HepG2 (cell line): ENCODE results near the gene SLC25A38. TPM values are rescaled to one million over a fixed set of nuclear protein-coding genes. Genes with fewer than 3 reads are reported as not detected.
A peak's percentile ranks its signal among the peaks of the same experiment; 100 is the strongest.
"Not testable (repeated sequence)": the region's sequence is repeated elsewhere in the genome, so short reads cannot be mapped to it uniquely, and the experiment has no call there.

Source experiments
- ATAC-seq: fragments of 200-7000 bp; cut with Tn5 transposase; 3 replicates; pipeline ENCODE4 v1.9.1; 2020; ENCODE audit warnings: mild to moderate bottlenecking, moderate library complexity
- BruUV-seq: library from RNA; stranded (reverse); fragments of 400-500 nt; replicated peaks from 2 replicates; lab custom pipeline; 2021; lab: Mats Ljungman, UMichigan
- CTCF ChIA-PET: fragments of 300-600 bp; formaldehyde crosslinking; extraction: SDS; loops from one replicate; lab custom pipeline; 2021; ENCODE audit warnings: low total read pairs, inconsistent platforms, low intra/inter-chr PET ratio; lab: Yijun Ruan, JAX
- POLR2A ChIA-PET: fragments of 350-600 bp; sonication (Branson Sonifier 250); formaldehyde crosslinking; loops from one replicate; lab custom pipeline; 2020; ENCODE audit warnings: antibody characterized with exemption, inconsistent platforms; lab: Yijun Ruan, JAX
- DNase-seq: peaks from one replicate; pipeline ENCODE4 v3.0.0-alpha.2; 2015; ENCODE audit warnings: low spot score
- FAIRE-seq: peaks from 3 replicates; lab custom pipeline; 2011; peaks lifted over from hg19 to GRCh38; lab: Jason Lieb, UNC
- H2AFZ ChIP-seq: one replicate; pipeline ENCODE4 v1.6.1; 2011; ENCODE audit warnings: low read length, inconsistent platforms
- H3K27ac ChIP-seq: fragments of 300-600 bp; 3 replicates; pipeline ENCODE4 v1.8.0; 2011; ENCODE audit warnings: mixed run types, mild to moderate bottlenecking, mixed read lengths, low read length, inconsistent platforms; ENCODE audit not compliant: insufficient read depth; ENCODE audit errors: extremely low read length
- H3K27me3 ChIP-seq, 2 experiments: fragments of 200-600 bp in 1 of 2; 2 replicates in 1 of 2; 3 replicates in 1 of 2; pipeline versions ENCODE4 v1.6.0 to v1.8.0; 2011; ENCODE audit warnings: low read length in 2 of 2, mild to moderate bottlenecking in 2 of 2, moderate library complexity in 2 of 2, inconsistent platforms in 1 of 2; ENCODE audit not compliant: insufficient read depth in 2 of 2, control insufficient read depth in 1 of 2
- H3K36me3 ChIP-seq, 2 experiments: fragments of 200-600 bp in 1 of 2; replicated peaks in 1 of 2; 2 replicates in 1 of 2; 3 replicates in 1 of 2; pipeline versions ENCODE4 v1.5.1 to v1.8.0; 2011; ENCODE audit warnings: low read length in 2 of 2, inconsistent platforms in 1 of 2; ENCODE audit not compliant: insufficient read depth in 2 of 2, control insufficient read depth in 1 of 2
- H3K4me1 ChIP-seq: 2 replicates; pipeline ENCODE4 v1.5.1; 2012; ENCODE audit warnings: low read length, inconsistent platforms; ENCODE audit not compliant: insufficient read depth
- H3K4me2 ChIP-seq: 2 replicates; pipeline ENCODE4 v1.6.0; 2011; ENCODE audit warnings: low read depth, low read length, inconsistent platforms
- H3K4me3 ChIP-seq, 3 experiments: fragments of 200-600 bp in 1 of 3; sonication (generic), shearing (Covaris generic) in 1 of 3; replicated peaks in 1 of 3; 2 replicates each; pipeline ENCODE4 v1.5.1; 2011 to 2016; ENCODE audit warnings: low read length in 3 of 3, inconsistent platforms in 2 of 3, low read depth in 2 of 3, mild to moderate bottlenecking in 2 of 3, control low read depth in 1 of 3, mixed read lengths in 1 of 3; ENCODE audit not compliant: insufficient read depth in 1 of 3
- H3K79me2 ChIP-seq: one replicate; pipeline ENCODE4 v1.6.1; 2011; ENCODE audit warnings: low read length, inconsistent platforms; ENCODE audit not compliant: insufficient read depth
- H3K9ac ChIP-seq: 2 replicates; pipeline ENCODE4 v1.6.0; 2011; ENCODE audit warnings: mild to moderate bottlenecking, low read depth, low read length, inconsistent platforms; ENCODE audit not compliant: insufficient read depth
- H3K9me3 ChIP-seq: 2 replicates; pipeline ENCODE4 v1.5.1; 2012; ENCODE audit warnings: mild to moderate bottlenecking, low read length
- H4K20me1 ChIP-seq: 2 replicates; pipeline ENCODE4 v1.6.0; 2011; ENCODE audit warnings: inconsistent platforms, mild to moderate bottlenecking, low read length, moderate library complexity; ENCODE audit not compliant: insufficient read depth
- AFF4 ChIP-seq: sonication (generic); formaldehyde crosslinking; IDR thresholded peaks from 2 replicates; pipeline ENCODE4 v1.4.0; 2020; ENCODE audit warnings: missing genetic modification reagents
- CEBPB ChIP-seq: IDR thresholded peaks from 2 replicates; pipeline ENCODE4 v1.6.1; 2011; ENCODE audit warnings: low read depth, low read length, improper control_type of control experiment, borderline replicate concordance
- GPN1 ChIP-seq: sonication (generic); formaldehyde crosslinking; IDR thresholded peaks from 2 replicates; pipeline ENCODE4 v1.5.1; 2020; ENCODE audit warnings: missing genetic modification reagents, borderline replicate concordance
- POLR2A ChIP-seq, 2 experiments: IDR thresholded peaks; 2 replicates each; pipeline ENCODE4 v1.6.1; 2011; ENCODE audit warnings: low read depth in 2 of 2, low read length in 2 of 2, mild to moderate bottlenecking in 1 of 2, moderate library complexity in 1 of 2; ENCODE audit not compliant: insufficient read depth in 1 of 2
- ZFP90 ChIP-seq: sonication (generic); formaldehyde crosslinking; IDR thresholded peaks from 2 replicates; pipeline ENCODE4 v1.8.0; 2022; ENCODE audit warnings: missing genetic modification reagents, mild to moderate bottlenecking, inconsistent platforms, borderline replicate concordance
- WGBS: methylation state at CpG from one replicate; pipeline ENCODE4 v1.1.6; 2017; ENCODE audit warnings: low lambda C conversion rate; 5-methylcytosine and 5-hydroxymethylcytosine counted together
- in situ Hi-C: cut with HindIII; loops from 2 replicates; pipeline ENCODE4 v1.10.0; 2017; ENCODE audit warnings: low pct_unique_long_range_greater_than_20kb; ENCODE audit not compliant: extremely low pct_ligation_motif_present
- intact Hi-C: fragments of 100-400 bp; cut with micrococcal nuclease; formaldehyde crosslinking; loops from one replicate; pipeline ENCODE4 v1.10.0; 2022; ENCODE audit not compliant: unreplicated experiment
- polyA plus RNA-seq, 8 experiments: library from polyadenylated mRNA; depleted of rRNA in 3 of 8; stranded (reverse) in 7 of 8; unstranded in 1 of 8; fragments of >200 nt; fragmentation: Illumina TruSeq in 4 of 8; extraction: Trizol in 4 of 8; gene quantifications; 2 replicates each; pipeline versions ENCODE4 v1.2.1 to v1.2.3, GENCODE V29; 2011 to 2016; ENCODE audit warnings: low read depth in 4 of 8, missing spikeins in 1 of 8, mixed read lengths in 1 of 8; ENCODE audit not compliant: insufficient read depth in 1 of 8
- total RNA-seq, 5 experiments: library from RNA; depleted of rRNA; stranded (reverse); fragments of >200 nt; fragmentation: Illumina TruSeq; extraction: Trizol; gene quantifications; 2 replicates each; pipeline ENCODE4 v1.2.3, GENCODE V29; 2016; ENCODE audit warnings: low read depth in 1 of 5

The SLC25A38 gene
- total and polyA plus RNA-seq, 2 of the 13 experiments (the other 11 are each of a cell fraction or from before 2014, with no cell fraction given): 32.5 to 35.4 TPM

- TF ChIP-seq AFF4 (CRISPR knock-in tag) (no peak), GPN1 (CRISPR knock-in tag) (no peak), ZFP90 (CRISPR knock-in tag) (no peak)
These were observed 32.8 kb downstream of the SLC25A38 start (continued) for GRCh38 chr3:39415983-39416382.

GRCh38 chr3:39416998-39417397, 33.8 kb downstream of the SLC25A38 start:
- TF ChIP-seq POLR2A (IDR thresholded peaks at IDR 0.05; ENCODE audit: insufficient read depth in 1 of 2, low read depth in 2 of 2, low read length in 2 of 2) (0 out of 4 replicates have a peak, but pooled peaks of 1 of the 2 experiments have one; percentile 24), CEBPB (peak; percentile 58)
- DNase-seq, H3K4me3 ChIP-seq, H3K4me2 ChIP-seq, H3K4me1 ChIP-seq, H3K79me2 ChIP-seq, BruUV-seq, H2AFZ ChIP-seq, in situ Hi-C loops, H3K27me3 ChIP-seq, H3K9ac ChIP-seq, H3K27ac ChIP-seq, FAIRE-seq, H3K9me3 ChIP-seq, H4K20me1 ChIP-seq, CTCF ChIA-PET: not testable (repeated sequence)
- intact Hi-C loops: loop anchor here (2.0 kb wide), 1 partner anchor 26 kb away; no protein-coding TSS in a partner anchor
- WGBS: 29% methylated on average over 3 of the region's 3 CpGs
- peaks cover 0 to 20% of the 10 kb centered on the region in 2 experiments; a peak in 3 of 5 replicates for H3K36me3 ChIP-seq
- POLR2A ChIA-PET: interaction anchor here (2.7 kb wide), 1 partner anchor 11 kb away, joined by 15 read pairs; the partner anchor contains the start of gene RPSA
- ATAC-seq: peak; percentile 4
